ENCODE measurements around the gene HSPG2. TPM values are rescaled to one million over a fixed set of nuclear protein-coding genes. Genes with fewer than 3 reads are reported as not detected.
"Not testable (repeated sequence)": the region's sequence is repeated elsewhere in the genome, so short reads cannot be mapped to it uniquely, and the experiment has no call there.

Gene HSPG2
- total and polyA plus RNA-seq, 9 donors, result 27.3 to 294 (median 92.6) TPM

DNA sequence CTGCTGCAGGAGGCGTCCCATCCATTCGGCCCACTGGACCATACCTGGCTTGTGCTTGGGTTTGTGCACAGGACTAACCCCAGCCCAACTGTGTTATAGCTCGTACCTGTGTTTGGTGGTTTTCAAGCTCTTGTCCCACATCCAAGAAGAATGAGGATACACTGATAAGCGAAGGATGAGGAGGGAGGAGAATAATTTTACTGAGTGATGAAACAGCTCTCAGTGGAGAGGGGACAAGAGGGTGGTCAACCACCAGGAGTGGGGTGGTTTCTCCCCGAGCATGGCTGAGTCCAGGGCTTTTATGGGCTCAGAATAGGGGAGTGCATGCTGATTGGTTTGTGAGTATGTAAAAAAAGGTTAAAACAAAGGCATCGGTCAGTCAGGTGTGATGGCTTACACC lies 142.0 kb downstream of the HSPG2 start:
- TF ChIP-seq EP300 (IDR thresholded peaks at IDR 0.05) (no peak), POLR2A (IDR thresholded peaks at IDR 0.05) (no peak)
- TF ChIP-seq, protein P1, sequence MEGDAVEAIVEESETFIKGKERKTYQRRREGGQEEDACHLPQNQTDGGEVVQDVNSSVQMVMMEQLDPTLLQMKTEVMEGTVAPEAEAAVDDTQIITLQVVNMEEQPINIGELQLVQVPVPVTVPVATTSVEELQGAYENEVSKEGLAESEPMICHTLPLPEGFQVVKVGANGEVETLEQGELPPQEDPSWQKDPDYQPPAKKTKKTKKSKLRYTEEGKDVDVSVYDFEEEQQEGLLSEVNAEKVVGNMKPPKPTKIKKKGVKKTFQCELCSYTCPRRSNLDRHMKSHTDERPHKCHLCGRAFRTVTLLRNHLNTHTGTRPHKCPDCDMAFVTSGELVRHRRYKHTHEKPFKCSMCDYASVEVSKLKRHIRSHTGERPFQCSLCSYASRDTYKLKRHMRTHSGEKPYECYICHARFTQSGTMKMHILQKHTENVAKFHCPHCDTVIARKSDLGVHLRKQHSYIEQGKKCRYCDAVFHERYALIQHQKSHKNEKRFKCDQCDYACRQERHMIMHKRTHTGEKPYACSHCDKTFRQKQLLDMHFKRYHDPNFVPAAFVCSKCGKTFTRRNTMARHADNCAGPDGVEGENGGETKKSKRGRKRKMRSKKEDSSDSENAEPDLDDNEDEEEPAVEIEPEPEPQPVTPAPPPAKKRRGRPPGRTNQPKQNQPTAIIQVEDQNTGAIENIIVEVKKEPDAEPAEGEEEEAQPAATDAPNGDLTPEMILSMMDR (IDR thresholded peaks at IDR 0.05), result no peak
- peaks cover 0 to 3% of the 10 kb centered on the region in 2 donors for H3K9me3 ChIP-seq
- no peaks in the 10 kb centered on the region for H3K27me3 ChIP-seq
- H3K36me3 ChIP-seq, result no peaks in the 10 kb centered on the region
- no peak overlapping the region for H3K4me3 ChIP-seq
- no peak overlapping the region for H3K27ac ChIP-seq
- WGBS, 3 donors, result 89 to 90% (median 90%) methylated on average over 6 of the region's 6 CpGs
- no peaks in the 10 kb centered on the region for H3K4me1 ChIP-seq (ENCODE audit: insufficient read depth)
- DNase-seq, result no peak
- intact Hi-C loops (cut with DNase I), result no loop called here

DNA sequence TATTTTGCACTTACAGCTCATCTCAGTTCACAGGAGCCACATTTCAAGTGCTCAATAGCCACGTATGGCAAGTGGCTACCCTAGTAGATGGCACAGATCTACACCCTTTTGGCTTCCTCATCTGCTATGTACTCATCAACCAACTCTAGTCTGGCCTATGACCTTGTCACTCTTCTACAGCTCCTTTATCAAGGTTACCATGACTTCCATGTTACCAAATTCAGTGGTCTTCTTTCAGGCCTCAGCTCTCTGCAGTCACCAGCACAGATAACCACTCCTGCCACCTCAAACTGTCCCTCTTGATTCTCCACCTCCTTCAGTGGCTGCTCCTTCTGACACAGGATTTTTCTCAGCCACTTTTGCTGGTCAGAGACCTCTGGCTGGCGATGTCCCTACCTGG lies 142.5 kb downstream of the HSPG2 start:
- WGBS, 3 donors, result 84 to 93% (median 91%) methylated on average over 2 of the region's 2 CpGs
- Histone ChIP-seq H3K9me3 (peaks cover 0 to 3% of the 10 kb centered on the region in 2 donors), H3K27ac (no peak overlapping the region), H3K4me1 (ENCODE audit: insufficient read depth) (no peaks in the 10 kb centered on the region), H3K4me3 (no peak overlapping the region), H3K27me3 (no peaks in the 10 kb centered on the region), H3K36me3 (no peaks in the 10 kb centered on the region)
- TF ChIP-seq POLR2A (IDR thresholded peaks at IDR 0.05) (no peak), EP300 (IDR thresholded peaks at IDR 0.05) (no peak)
- TF ChIP-seq, protein P1 (IDR thresholded peaks at IDR 0.05), result no peak
- DNase-seq, result no peak
- intact Hi-C loops (cut with DNase I), result no loop called here

DNA sequence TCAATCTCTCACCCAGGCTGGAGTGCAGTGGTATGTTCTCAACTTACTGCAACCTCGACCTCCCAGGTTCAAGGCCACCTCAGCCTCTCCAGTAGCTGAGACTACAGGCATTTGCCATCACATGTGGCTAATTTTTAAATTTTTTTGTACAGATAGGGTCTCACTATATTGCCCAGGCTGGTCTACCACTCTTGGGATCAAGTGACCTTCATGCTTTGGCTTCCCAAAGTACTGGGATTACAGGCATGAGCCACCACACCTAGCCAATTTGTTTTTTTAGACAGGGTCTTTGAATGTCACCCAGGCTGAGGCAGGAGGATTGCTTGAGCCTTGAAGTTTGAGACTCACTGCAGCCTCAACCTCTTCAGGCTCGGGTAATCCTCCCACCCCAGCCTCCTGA lies 144.0 kb downstream of the HSPG2 start:
- TF ChIP-seq EP300 (IDR thresholded peaks at IDR 0.05) (no peak), POLR2A (IDR thresholded peaks at IDR 0.05) (no peak)
- TF ChIP-seq, protein P1 (IDR thresholded peaks at IDR 0.05), result no peak
- no peaks in the 10 kb centered on the region for H3K36me3 ChIP-seq
- intact Hi-C loops (cut with DNase I), result no loop called here
- no peak overlapping the region for H3K27ac ChIP-seq
- DNase-seq, result no peak
- no peaks in the 10 kb centered on the region for H3K4me1 ChIP-seq (ENCODE audit: insufficient read depth)
- no peaks in the 10 kb centered on the region for H3K27me3 ChIP-seq
- no peak overlapping the region for H3K4me3 ChIP-seq
- H3K9me3 ChIP-seq, result peaks cover 0 to 3% of the 10 kb centered on the region in 2 donors
- 80 to 91% (median 82%) methylated on average over 2 of the region's 2 CpGs for WGBS, 3 donors

DNA sequence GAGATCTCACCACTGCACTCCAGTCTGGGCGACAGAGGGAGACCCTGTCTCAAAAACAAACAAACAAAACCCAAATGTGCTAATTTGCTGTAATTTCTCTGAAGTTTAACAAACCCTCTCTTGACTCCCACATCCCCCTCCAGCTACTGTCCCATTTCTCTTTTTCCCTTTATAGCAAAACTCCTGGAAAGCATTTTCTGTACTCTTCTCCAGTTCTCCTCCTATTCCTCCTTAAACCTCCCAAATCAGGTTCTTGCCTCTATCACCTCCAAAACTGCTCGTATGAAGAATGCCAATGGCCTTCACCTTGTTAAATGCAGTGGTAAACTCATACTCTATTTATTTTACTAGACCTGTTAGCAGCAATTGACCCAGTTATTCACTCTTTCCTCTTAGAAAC lies 150.5 kb downstream of the HSPG2 start:
- Histone ChIP-seq H3K4me1 (ENCODE audit: insufficient read depth) (no peaks in the 10 kb centered on the region), H3K9me3 (no peaks in the 10 kb centered on the region), H3K36me3 (no peaks in the 10 kb centered on the region), H3K4me3 (no peak overlapping the region), H3K27me3 (no peaks in the 10 kb centered on the region), H3K27ac (no peak overlapping the region)
- no peak for DNase-seq
- no peak for TF ChIP-seq POLR2A (IDR thresholded peaks at IDR 0.05)
- TF ChIP-seq EP300 (IDR thresholded peaks at IDR 0.05), result no peak
- TF ChIP-seq, protein P1 (IDR thresholded peaks at IDR 0.05), result no peak
- 57 to 69% (median 63%) methylated on average over 2 of the region's 2 CpGs for WGBS, 3 donors
- intact Hi-C loops (cut with DNase I), result no loop called here

DNA sequence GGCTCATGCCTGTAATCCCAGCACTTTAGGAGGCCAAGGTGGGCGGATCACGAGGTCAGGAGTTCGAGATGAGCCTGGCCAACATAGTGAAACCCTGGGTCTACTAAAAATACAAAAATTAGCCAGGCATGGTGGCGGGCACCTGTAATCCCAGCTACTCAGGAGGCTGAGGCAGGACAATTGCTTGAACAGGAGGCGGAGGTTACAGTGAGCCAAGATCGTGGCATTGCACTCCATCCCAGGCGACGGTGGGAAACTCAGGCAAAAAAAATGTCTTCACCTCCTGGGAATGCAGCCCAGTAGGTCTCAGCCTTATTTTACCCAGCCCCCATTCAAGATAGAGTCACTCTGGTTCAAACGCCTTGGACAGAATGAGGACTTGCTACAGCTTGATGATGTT lies 151.3 kb downstream of the HSPG2 start:
- DNase-seq; H3K9me3 ChIP-seq; H3K27me3 ChIP-seq; H3K4me3 ChIP-seq; intact Hi-C loops (cut with DNase I); H3K36me3 ChIP-seq; H3K27ac ChIP-seq; H3K4me1 ChIP-seq (ENCODE audit: insufficient read depth): not testable (repeated sequence)
- WGBS, 3 donors, result 86 to 87% (median 86%) methylated on average over 9 of the region's 9 CpGs

All from ovary (tissue), 9 donors.